ENCODE results near the gene VIL1.

DNA sequence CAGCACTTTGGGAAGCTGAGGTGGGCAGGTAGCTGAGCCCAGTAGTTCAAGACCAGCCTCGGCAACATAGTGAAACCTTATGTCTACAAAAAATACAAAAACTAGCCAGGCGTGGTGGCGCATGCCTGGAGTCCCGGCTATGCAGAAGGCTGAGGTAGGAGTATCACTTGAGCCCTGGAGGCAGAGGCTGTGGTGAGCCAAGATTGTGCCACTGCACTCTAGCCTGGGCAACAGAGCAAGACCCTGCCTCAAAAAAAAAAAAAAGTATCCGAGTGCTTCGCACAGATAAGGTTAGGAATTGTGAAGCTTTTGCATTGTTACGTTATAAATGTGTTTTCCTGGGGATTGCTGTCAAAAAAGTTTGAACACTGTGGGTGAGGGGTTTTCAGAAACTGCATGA lies 15.1 kb upstream of the VIL1 start:
- TF ChIP-seq CTCF (IDR thresholded peaks at IDR 0.05 in 2 of 3, conservative IDR thresholded peaks at IDR 0.05 in 1 of 3; ENCODE audit: insufficient read depth in 2 of 3, low read depth in 1 of 3, low read length in 3 of 3): no peak
- no peak for TF ChIP-seq JUNB (CRISPR knock-in tag; conservative IDR thresholded peaks at IDR 0.05)
- TF ChIP-seq POLR2AphosphoS5 (IDR thresholded peaks at IDR 0.05; ENCODE audit: control insufficient read depth, insufficient read depth, low read depth, low read length): no peak
- no peak for TF ChIP-seq RBM14 (IDR thresholded peaks at IDR 0.05; ENCODE audit: borderline replicate concordance, insufficient read depth, low read depth, low read length)
- no peak for TF ChIP-seq NR3C1 (CRISPR knock-in tag; IDR thresholded peaks at IDR 0.05)
- TF ChIP-seq NFIC (IDR thresholded peaks at IDR 0.05): no peak
- no peak for TF ChIP-seq IRF1 (CRISPR knock-in tag; IDR thresholded peaks at IDR 0.05; ENCODE audit: borderline replicate concordance)
- no peak for TF ChIP-seq CBFB (CRISPR knock-in tag; IDR thresholded peaks at IDR 0.05)
- no peak for TF ChIP-seq ZNF586 (CRISPR knock-in tag; conservative IDR thresholded peaks at IDR 0.05)
- TF ChIP-seq CHD2 (IDR thresholded peaks at IDR 0.05; ENCODE audit: low read depth, low read length): no peak
- TF ChIP-seq HEY1 (CRISPR knock-in tag; IDR thresholded peaks at IDR 0.05; ENCODE audit: borderline replicate concordance): no peak
- no peak for TF ChIP-seq EZH2 (IDR thresholded peaks at IDR 0.05; ENCODE audit: borderline replicate concordance, low read depth, low read length)

Data from K562 (cell line).